DMS153 treated with DMSO at 0.1 percent for 48 hours (cell line): Measurements from ENCODE around the gene CYBA.
"Not testable (repeated sequence)": the region's sequence is repeated elsewhere in the genome, so short reads cannot be mapped to it uniquely, and the experiment has no call there.

Source experiments
- DNase-seq: peaks from one replicate; lab custom pipeline; 2025; ENCODE audit not compliant: unreplicated experiment; lab: John Stamatoyannopoulos, UW

Gene CYBA

GRCh38 chr16:88614818-88615580 is 35.9 kb downstream of the CYBA start:
- no peak for DNase-seq

GRCh38 chr16:88613911-88614817 is 36.7 kb downstream of the CYBA start:
- no peak for DNase-seq

DNA sequence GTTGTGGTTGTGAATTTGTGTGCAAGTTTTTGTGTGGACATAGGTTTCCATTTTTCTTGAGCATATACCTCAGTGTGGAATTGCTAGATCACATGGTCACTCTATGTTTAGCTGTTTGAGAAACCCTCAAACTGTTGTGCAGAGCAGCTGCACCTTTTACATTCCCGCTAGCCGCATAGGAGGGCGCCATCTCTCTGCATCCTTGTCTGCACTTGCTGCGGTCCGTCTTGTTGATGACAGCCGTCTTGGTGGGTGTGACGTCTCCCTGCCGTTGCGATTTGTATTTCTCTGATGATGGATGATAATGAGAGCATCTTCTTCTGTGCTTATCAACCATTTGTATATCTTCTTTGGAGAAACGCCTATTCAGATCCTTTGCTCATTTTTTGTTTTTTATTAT is 37.6 kb downstream of the CYBA start:
- DNase-seq = no peak

- no peak for DNase-seq
These were observed 39.7 kb downstream of the CYBA start for GRCh38 chr16:88610909-88611812.

- no peak for DNase-seq
These were observed 40.8 kb downstream of the CYBA start for GRCh38 chr16:88610080-88610479.

DNA sequence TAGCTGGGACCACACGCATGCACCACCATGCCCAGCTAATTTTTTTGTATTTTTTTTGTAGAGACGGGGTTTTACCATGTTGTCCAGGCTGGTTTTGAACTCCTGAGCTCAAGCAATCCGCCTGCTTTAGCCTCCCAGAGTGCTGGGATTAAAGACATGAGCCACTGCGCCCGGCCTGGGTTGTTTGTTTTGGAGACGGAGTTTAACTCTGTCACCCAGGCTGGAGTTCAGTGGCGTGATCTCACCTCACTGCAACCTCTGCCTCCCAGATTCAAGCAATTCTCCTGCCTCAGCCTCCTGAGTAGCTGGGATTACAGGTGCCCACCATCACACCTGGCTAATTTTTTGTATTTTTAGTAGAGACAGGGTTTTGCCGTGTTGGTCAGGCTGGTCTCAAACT is 41.4 kb downstream of the CYBA start:
- DNase-seq = not testable (repeated sequence)

DNA sequence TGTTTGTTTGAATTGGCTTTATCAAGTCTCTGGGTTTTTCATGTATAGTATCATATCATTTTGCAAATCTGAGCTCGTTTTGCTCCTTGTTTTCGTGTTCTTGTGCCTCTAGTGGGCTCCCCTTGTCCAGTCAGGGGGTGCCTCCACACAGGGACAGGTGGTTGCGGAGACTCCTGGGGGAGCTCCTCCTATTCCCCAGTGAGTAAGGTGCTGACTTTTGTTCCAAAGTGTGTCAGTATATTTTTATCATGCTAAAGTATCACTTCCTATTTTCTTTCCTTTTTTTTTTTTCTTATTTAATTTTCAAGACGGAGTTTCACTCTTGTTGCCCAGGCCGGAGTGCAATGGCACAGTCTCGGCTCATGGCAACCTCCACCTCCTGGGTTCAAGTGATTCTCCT is 42.8 kb downstream of the CYBA start:
- no peak for DNase-seq

DNA sequence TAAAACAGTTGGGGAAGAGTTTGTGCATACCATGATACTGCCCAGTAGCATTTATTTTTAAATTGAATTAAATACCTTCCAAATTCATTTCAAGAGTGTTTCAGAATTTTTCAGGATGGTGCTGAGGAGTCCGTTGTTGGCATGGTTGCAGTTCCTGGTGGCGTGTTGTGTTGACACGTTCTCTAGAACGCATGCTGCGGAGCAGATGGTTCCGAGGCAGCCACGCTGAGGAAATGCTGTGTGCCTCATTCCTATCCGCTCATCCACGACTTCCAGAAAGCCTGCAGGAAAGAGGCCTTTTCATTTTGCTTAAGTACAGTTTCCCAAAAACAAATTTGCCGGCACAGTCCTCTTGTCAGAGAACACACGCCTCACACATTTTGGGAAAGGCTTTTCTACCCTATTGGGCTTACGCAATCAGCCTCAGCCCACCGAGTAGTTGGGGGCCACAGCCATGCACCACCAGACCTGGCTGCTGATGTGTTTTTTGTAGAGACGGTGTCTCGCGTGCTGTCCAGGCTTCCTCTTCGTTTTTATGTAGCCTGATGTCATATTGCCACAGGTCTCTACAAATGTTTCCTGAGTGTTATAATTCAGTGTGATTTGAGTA is 44.6 kb downstream of the CYBA start:
- no peak for DNase-seq

DNA sequence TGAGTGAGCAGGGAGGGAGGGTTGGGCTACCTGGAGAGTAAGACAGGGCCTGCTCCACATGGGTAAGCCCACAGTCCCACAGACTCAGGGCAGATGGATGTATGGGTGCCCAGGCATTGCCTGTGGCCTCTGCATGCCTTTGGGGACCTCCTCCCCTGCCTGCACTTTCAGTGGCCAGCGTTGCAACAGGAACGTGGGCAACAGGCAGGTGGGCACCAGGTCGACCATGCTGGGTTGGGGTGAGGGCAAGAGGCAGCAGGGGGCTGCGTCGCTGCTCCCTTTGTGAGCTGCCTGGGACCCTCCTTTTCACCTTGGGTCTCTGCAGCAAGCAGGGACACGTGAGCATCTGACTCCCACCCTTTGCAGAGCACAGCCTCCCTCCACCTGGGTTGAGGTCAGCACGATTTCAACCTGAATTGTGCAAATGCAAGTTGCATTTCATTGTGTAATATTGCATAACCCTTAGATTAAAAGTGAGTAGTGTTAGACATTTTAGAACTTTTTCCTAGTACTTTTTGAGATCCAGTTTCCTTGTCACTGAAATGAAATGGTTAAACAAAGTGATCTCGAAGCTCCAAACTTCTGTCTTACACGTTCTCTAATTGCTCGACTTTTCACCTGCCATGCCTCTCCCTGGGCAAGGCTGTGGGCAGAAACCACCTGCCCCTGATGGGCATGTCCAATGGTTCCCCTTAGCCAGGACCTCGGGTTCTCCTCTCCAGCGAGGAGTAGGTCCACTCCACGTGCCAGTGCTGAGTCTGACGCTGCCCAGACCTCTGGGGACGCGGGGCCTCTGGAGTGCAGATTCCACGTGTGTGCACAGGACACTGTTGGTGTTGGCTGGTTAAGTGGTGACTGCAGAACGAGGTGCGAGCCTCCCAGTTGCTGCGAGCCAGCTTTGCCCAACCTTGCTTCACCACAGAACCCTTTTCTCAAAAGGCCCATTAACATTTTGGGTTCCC is 45.4 kb downstream of the CYBA start:
- no peak for DNase-seq

DNA sequence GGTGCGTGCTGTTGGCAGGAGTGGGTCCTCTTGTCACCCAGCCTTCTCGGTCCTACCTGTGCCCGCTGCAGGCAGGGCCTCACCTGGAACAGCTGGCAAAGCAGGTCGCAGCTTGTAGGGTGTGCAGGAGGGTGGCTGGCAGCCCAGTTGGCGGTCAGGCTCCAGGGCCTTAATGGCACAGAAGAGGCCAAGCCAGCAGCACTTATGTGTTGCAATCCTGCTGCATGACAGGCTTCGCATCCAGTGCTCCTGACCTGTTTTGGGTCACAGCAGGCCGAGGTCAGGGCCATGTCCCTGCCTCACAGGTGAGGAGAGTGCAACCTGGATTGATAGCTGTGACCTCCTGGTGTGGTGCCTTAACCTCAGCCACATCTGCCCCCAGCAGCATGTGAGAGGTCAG is 48.8 kb downstream of the CYBA start:
- DNase-seq = no peak

GRCh38 chr16:88601313-88602036 is 49.4 kb downstream of the CYBA start:
- DNase-seq = no peak

- DNase-seq = no peak
These were observed 50.3 kb downstream of the CYBA start for GRCh38 chr16:88600539-88600896.

DNA sequence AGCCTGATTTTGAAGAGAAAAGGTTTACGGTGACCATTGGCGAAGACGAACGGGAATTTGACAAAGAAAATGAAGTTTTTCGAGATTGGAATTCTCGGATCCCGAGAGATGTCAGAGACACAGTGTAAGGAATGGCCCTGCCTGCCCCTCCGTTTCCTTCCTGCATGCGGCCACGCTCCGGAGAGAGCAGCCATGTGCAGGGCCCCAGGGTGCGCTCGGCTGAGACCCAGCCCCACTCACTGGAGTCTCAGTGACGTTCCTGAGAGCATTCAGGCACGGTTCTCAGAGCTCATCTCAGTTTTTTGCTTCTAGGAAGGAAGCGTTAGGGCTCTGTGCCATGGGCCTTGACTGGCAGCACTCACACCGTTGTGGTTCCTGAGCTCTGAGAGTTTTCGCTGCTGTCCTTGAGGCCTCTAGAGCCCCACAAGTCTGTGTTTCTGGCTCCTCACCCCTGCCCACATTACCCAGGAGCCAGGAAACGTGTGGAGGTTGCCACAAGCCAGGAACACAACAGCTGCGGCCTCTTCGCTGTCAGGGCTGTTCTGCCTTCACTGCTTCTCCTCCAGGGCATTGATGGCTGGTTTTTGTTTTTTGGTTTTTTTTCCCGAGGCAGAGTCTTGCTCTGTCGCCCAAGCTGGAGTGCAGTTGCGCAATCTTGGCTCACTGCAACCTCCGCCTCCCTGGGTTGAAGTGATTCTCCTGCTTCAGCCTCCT is 50.9 kb downstream of the CYBA start:
- DNase-seq = no peak

DNA sequence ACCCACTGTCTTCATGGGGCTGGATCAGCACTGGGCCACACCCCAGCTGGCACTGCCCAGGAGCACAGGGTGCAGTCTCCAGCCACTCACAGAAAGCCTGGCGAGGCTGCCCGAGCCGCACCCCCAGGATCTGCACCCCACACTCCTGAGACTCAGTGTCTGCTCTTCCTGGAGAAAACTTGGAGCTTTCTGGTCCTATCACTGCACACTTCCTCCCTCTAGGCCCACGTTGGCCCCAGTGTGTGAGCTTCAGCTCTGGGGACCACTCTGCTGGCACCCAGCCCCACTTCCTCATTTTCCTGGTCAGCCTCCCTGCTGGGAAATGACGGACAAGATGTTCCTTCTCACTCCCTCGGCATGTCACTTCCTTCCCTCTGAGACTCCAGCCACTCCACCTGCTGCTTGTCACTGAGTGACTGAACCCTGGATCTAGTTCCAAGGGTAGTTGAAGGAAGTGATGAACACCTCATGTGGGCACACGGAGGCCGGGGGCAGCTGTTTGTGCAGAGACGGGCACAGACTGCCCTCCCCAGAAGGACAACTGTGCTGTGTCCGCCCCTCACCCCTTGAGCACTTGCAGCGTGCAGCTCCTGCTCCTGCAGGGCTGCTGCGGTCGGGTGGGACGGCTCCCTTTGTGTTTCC is 51.6 kb downstream of the CYBA start:
- DNase-seq = no peak

DNA sequence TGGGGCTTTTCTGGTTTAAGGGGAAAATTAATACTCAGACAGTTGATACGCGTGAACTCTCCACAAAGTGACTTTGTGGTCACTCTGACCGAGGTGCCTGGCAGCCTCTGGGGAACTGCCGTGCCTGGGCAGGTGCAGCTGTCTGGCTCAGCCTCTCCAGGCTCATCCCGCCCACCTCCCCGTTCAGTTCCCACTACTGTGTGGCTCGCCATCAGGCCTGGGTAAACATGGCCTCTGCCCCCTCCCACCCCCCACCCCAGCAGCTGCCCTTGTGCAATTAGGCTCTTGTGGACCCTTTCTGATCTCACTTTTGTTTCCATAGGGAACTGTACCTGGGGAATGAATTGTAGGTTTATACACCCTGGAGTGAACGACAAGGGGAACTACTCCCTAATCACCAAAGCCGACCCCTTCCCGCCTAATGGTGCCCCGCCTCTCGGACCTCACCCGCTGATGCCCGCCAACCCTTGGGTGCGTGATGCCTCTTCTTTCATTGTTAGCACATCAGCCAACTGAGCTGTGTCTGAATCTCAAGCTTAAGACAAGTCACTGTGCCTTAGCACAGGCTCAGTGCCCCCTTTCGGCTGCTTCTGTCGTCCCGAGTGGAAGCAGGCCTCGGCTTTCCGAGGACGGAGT is 52.9 kb downstream of the CYBA start:
- DNase-seq = no peak

DNA sequence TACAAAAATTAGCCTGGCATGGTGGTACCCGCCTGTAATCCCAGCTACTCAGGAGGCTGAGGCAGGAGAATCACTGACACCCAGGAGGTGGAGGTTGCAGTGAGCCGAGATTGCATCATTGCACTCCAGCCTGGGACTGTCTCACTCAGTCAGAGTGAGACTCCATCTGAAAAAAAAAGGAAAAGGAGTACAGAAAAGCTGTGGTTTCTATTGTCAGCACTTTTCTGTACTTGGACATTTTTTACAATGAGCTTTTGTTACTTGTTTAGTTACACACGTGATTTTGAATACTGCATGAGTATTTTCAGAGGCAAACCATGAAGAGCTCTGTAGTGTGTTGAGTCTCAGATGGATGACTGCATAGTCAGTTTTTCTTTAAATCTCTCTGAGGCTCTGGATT is 54.4 kb downstream of the CYBA start:
- no peak for DNase-seq

- no peak for DNase-seq
These were observed 54.9 kb downstream of the CYBA start for GRCh38 chr16:88595921-88596320.

- DNase-seq = no peak
These were observed 55.8 kb downstream of the CYBA start for GRCh38 chr16:88595101-88595500.
